ENCODE results near the gene BMS1. TPM values are rescaled to one million over a fixed set of nuclear protein-coding genes. Genes with fewer than 3 reads are reported as not detected.

Gene BMS1
- total and polyA plus RNA-seq, 2 experiments from 2014 or later: 14.5 to 15.8 TPM

GRCh38 chr10:42876476-42876875, 93.9 kb downstream of the BMS1 start:
- 87% methylated on average over 9 of the region's 9 CpGs for WGBS (ENCODE audit: low lambda C conversion rate, missing lambda C conversion rate)
- H3K79me2 ChIP-seq: no peaks in the 10 kb centered on the region
- H2AFZ ChIP-seq: no peak overlapping the region
- H3K4me2 ChIP-seq: no peak overlapping the region
- DNase-seq (ENCODE audit: low spot score): no peak
- no peaks in the 10 kb centered on the region for H3K4me1 ChIP-seq (ENCODE audit: insufficient read depth)
- TF ChIP-seq CTCF (IDR thresholded peaks at IDR 0.05; ENCODE audit: poor library complexity) (no peak), EZH2 (IDR thresholded peaks at IDR 0.05; ENCODE audit: borderline replicate concordance) (no peak), EZH2phosphoT487 (IDR thresholded peaks at IDR 0.05; ENCODE audit: low read depth, severe bottlenecking, unreplicated experiment) (no peak)
- no peaks in the 10 kb centered on the region for H3K27me3 ChIP-seq
- no peaks in the 10 kb centered on the region for H3K36me3 ChIP-seq (replicated peaks; ENCODE audit: insufficient read depth, low read depth)
- no peak overlapping the region for H3K27ac ChIP-seq
- no peaks in the 10 kb centered on the region for H4K20me1 ChIP-seq (ENCODE audit: insufficient read depth, poor library complexity, severe bottlenecking)
- H3K9me3 ChIP-seq (ENCODE audit: low read depth): no peaks in the 10 kb centered on the region
- H3K4me3 ChIP-seq: no peak overlapping the region
- H3K9me2 ChIP-seq (replicated peaks; ENCODE audit: insufficient read depth): no peaks in the 10 kb centered on the region

- no peaks in the 10 kb centered on the region for H3K4me1 ChIP-seq (ENCODE audit: insufficient read depth)
- no peak overlapping the region for H2AFZ ChIP-seq
- H3K9me3 ChIP-seq (ENCODE audit: low read depth): no peaks in the 10 kb centered on the region
- no peaks in the 10 kb centered on the region for H3K79me2 ChIP-seq
- 88% methylated on average over 6 of the region's 6 CpGs for WGBS (ENCODE audit: low lambda C conversion rate, missing lambda C conversion rate)
- no peaks in the 10 kb centered on the region for H3K27me3 ChIP-seq
- no peaks in the 10 kb centered on the region for H3K36me3 ChIP-seq (replicated peaks; ENCODE audit: insufficient read depth, low read depth)
- no peak overlapping the region for H3K27ac ChIP-seq
- no peak overlapping the region for H3K4me2 ChIP-seq
- H3K9me2 ChIP-seq (replicated peaks; ENCODE audit: insufficient read depth): no peaks in the 10 kb centered on the region
- DNase-seq (ENCODE audit: low spot score): no peak
- TF ChIP-seq EZH2phosphoT487 (IDR thresholded peaks at IDR 0.05; ENCODE audit: low read depth, severe bottlenecking, unreplicated experiment): no peak
- no peak for TF ChIP-seq CTCF (IDR thresholded peaks at IDR 0.05; ENCODE audit: poor library complexity)
- no peak for TF ChIP-seq EZH2 (IDR thresholded peaks at IDR 0.05; ENCODE audit: borderline replicate concordance)
- no peaks in the 10 kb centered on the region for H4K20me1 ChIP-seq (ENCODE audit: insufficient read depth, poor library complexity, severe bottlenecking)
- H3K4me3 ChIP-seq: no peak overlapping the region
These were observed 94.3 kb downstream of the BMS1 start for GRCh38 chr10:42876945-42877344.

- Histone ChIP-seq H3K27me3 (no peaks in the 10 kb centered on the region), H3K27ac (no peak overlapping the region), H3K4me1 (ENCODE audit: insufficient read depth) (no peaks in the 10 kb centered on the region), H4K20me1 (ENCODE audit: insufficient read depth, poor library complexity, severe bottlenecking) (no peaks in the 10 kb centered on the region), H3K36me3 (replicated peaks; ENCODE audit: insufficient read depth, low read depth) (no peaks in the 10 kb centered on the region), H3K4me3 (no peak overlapping the region), H3K79me2 (no peaks in the 10 kb centered on the region), H3K4me2 (no peak overlapping the region), H3K9me2 (replicated peaks; ENCODE audit: insufficient read depth) (no peaks in the 10 kb centered on the region), H2AFZ (no peak overlapping the region), H3K9me3 (ENCODE audit: low read depth) (no peaks in the 10 kb centered on the region)
- WGBS (ENCODE audit: low lambda C conversion rate, missing lambda C conversion rate): 82% methylated on average over 4 of the region's 4 CpGs
- no peak for DNase-seq (ENCODE audit: low spot score)
- TF ChIP-seq CTCF (IDR thresholded peaks at IDR 0.05; ENCODE audit: poor library complexity) (no peak), EZH2phosphoT487 (IDR thresholded peaks at IDR 0.05; ENCODE audit: low read depth, severe bottlenecking, unreplicated experiment) (no peak), EZH2 (IDR thresholded peaks at IDR 0.05; ENCODE audit: borderline replicate concordance) (no peak)
These were observed 95.0 kb downstream of the BMS1 start for GRCh38 chr10:42877496-42878030.

All from hepatocyte (in vitro differentiated cells).